Fibroblast of skin of right biceps (primary cell): ENCODE data around the gene IMP3.

Source experiments
- DNase-seq: peaks from one replicate; pipeline ENCODE4 v3.0.0-alpha.2; 2013

The IMP3 gene

DNA sequence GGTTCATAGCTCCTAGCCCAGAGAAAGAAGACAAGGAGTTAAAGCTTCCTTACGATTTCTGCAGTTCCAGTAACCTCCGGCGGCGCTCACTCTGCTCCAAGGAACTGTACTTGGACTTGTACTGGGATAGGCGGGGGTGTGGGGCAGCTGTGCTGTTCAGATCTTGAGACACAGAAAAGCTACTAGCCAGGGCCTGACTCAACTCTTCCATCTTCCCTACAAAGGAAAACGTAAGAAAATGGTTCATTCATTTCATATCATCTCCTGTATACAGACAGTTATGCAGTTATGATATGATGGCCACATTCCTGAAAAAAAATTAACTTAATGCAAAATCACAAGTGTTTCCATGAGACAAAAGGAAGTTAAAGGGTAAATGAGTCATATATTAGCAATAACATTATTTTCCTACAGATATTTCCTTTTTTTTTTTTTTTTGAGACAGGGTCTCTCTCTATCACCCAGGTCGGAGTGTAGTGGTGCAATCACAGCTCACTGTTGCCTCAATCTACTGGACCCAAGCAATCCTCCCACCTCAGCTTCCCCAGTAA is 19.1 kb downstream of the IMP3 start:
- DNase-seq = peak; percentile 91

GRCh38 chr15:75620058-75620820 is 19.8 kb downstream of the IMP3 start:
- DNase-seq = peak; percentile 76

DNA sequence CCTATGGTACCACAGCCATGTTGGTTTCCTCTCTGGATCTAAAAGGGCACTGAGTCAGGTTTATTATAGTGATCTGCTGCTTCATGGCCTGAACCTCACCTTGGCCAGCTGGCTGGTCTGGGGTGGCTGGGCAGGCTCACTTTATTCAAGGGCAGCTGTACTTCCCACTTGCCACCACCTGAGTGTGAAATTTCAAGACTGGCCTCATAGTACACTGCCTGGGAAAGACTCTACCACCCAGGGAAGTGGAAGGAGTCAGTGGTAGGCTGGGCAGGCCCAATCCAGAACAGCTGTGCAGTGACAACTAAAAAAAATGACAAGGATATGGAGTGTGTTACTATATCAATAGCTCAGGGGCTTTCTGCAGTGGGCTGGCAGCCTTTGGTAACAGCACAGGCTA is 23.3 kb downstream of the IMP3 start:
- no peak for DNase-seq

DNA sequence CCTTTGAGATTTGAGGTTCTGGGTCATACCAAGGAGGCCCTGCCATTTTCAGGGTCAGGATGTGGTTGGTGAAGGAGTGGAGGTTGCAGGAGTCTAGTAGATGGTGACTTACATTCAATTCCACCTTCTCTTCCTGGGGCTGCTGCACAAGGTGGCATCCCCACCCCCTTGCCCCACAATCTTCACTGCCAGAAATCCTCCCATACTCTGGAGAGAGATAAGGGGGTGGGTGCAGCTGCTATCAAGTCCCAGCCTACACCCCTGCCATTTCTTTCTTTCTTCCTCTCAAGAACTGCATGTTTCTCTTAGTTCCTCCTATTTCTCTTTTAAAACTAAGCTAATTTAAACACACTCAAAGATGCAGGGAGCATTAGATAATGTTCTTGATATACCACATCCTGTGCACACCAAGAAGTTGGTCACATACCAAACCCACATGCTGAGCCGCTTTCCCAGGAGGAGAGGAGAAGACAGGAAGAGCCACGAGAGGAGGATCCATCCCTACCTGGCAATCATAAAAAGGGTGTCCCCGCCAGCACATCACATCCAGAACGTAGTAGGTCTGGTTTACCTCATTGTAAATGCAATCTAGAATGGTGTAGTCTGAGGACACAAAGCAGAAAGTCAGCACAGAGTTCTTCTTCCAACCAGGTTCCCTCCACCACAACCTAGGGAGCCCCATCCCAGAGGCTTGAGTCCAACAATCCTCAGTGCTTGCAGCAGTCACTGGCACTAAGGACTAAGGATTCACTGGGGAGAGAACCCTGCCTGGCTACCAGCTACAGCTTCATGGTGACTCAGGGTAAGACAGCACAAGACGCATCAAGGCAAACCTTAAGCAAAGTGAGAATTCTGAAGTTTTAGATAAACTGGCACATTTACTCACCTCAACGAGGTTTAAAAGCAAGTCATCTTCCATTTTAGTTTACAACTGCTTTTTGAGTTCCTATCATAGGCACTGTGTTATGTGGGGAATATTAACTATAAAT is 33.0 kb downstream of the IMP3 start:
- DNase-seq = peak; percentile 53

DNA sequence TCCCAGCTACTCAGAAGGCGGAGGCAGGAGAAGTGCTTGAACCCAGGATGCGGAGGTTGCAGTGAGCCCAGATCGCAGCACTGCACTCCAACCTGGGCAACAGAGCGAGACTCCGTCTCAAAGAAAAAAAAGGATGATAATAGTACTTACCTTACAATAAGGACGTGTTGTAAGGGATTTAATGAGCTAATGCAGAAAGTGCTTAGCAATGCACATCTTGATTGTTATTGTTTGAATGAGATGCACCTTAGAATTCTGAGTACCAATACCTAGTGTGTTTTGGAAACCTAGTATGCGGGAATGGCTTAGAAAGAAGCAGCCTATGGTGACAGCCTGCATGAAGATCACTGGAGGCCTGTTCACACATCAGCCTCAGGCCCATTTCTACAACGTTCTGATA is 34.0 kb downstream of the IMP3 start:
- no peak for DNase-seq

GRCh38 chr15:75599401-75599800 is 40.6 kb downstream of the IMP3 start:
- peak; percentile 6 for DNase-seq

DNA sequence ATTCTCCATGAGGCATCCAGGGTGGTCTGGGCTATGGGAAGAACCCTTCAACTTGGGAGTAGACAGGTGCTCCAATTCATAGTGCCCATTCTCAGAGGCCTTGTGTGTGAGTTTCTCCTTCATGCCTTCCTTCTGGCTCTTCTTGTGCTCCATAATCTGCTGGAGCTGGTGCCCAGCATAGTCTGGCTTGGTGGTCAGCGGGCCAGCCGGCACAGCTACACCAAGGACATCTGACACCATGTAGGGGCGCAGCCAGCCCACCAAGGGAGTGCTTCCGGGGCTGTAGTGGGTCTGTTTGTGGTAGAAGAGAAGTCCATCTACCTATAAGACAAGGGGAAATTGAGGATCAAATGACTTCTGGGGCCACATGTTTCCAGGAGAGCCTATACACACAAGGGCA is 41.7 kb downstream of the IMP3 start:
- DNase-seq = no peak

DNA sequence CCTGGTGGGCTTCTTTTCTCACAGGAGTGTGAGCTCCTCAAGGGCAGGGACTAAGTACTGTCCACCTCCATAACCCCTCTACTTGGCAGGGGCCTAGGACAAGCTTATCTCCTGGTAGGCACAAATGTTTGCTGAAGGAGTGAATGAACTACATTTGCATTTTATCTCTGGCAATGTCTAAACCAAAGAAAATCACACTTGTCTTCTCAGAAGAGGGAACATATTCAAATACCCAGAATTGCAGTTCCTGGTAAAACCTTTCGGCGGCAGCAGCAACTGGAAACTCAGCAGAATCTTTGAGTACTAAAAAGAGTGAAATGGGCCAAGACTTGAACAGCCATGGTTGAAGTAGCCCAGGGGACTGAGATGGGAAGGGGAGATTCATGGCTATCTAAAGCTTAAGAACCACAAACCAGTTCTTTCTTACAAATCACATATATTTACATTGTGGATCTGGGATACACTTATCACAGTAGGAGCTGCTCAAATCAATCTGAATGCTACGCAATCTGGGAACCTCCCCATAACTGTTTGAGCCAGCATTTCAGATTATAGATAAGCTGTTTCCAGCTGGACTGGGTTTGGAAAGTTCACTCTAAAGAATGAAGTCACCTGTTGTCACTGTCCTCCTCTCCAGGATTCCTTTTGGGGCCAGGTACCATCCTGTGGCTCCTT is 42.2 kb downstream of the IMP3 start:
- no peak for DNase-seq

GRCh38 chr15:75596703-75597345 is 43.2 kb downstream of the IMP3 start:
- no peak for DNase-seq

GRCh38 chr15:75594276-75594675 is 45.7 kb downstream of the IMP3 start:
- no peak for DNase-seq

DNA sequence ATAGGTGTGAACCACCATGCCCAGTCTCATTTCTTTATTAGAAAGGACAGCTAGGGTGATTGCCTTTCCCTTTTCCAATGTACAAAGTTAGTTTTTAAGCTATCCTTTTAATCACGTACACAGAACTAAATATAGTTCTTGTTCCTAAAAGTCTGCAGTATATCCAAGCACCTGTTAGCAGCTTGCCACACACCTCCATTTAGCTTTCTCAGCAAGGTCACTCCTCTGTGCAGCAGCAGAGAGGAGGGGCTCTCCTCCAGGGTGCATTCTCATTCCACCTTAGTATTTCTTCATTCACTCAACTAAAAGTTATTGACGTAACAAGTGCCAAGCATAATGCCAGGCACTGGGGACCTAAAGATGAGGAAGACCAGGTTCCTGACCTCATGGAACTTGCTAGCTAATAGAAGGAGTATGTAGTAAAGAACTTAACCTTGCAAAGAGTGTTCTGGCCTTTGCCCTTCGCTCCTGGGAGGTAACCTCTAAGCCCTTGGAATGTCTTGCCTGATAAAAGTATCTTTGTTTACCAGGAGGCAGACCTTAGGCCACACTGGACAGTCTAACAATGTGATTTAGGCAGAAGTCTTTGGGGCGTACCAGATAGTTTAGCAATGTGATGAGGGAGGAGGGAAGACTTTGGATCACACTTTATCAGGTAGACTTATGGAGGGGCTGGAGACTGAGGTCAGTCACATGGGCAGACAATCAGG is 48.2 kb downstream of the IMP3 start:
- no peak for DNase-seq

DNA sequence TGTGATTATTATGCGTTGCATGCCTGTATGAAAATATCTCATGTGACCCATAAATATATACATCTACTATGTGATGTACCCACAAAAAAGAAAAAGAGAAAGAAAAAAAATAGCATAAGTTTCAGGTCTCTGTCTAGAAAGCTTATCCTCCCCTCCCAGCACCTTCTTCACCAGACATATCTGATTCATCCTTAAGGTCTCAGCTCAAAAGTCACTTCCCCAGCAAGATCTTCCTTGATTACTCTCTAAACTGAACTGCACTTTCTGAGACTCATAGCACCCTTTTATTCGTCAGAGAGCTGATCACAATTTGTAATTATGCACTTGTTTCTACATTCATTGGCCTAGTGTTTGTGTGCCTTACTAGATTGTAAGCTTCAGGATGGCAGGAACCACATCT is 49.8 kb downstream of the IMP3 start:
- no peak for DNase-seq
